Endodermal cell (in vitro differentiated cells): ENCODE measurements around the gene MINDY4B. TPM values are rescaled to one million over a fixed set of nuclear protein-coding genes. Genes with fewer than 3 reads are reported as not detected.

Experiments used
- DNase-seq: peaks from one replicate; pipeline ENCODE4 v3.0.0-alpha.2; 2017
- H3K27ac ChIP-seq: 2 replicates; pipeline ENCODE4 v1.5.1; 2013; ENCODE audit warnings: mild to moderate bottlenecking, low read depth, low read length, moderate library complexity
- H3K27me3 ChIP-seq: 2 replicates; pipeline ENCODE4 v1.6.1; 2013; ENCODE audit warnings: mild to moderate bottlenecking, low read length, moderate library complexity; ENCODE audit not compliant: insufficient read depth, control insufficient read depth, poor library complexity, severe bottlenecking
- H3K36me3 ChIP-seq: 2 replicates; pipeline ENCODE4 v1.7.0; 2013; ENCODE audit warnings: mild to moderate bottlenecking, low read length, moderate library complexity; ENCODE audit not compliant: control insufficient read depth, insufficient read depth
- H3K4me1 ChIP-seq: one replicate; pipeline ENCODE4 v1.7.0; 2013; ENCODE audit warnings: low read length; ENCODE audit not compliant: control insufficient read depth, insufficient read depth
- H3K4me3 ChIP-seq: 2 replicates; pipeline ENCODE4 v1.5.1; 2013; ENCODE audit warnings: mild to moderate bottlenecking, low read length, moderate library complexity
- H3K9ac ChIP-seq: 2 replicates; pipeline ENCODE4 v1.6.1; 2013; ENCODE audit warnings: mild to moderate bottlenecking, low read length, moderate library complexity; ENCODE audit not compliant: poor library complexity, severe bottlenecking; ENCODE audit errors: extremely low read depth
- H3K9me3 ChIP-seq: 2 replicates; pipeline ENCODE4 v1.6.1; 2013; ENCODE audit warnings: mild to moderate bottlenecking, low read length, moderate library complexity; ENCODE audit not compliant: control insufficient read depth
- H3K27ac Mint-ChIP-seq: 2 replicates; pipeline ENCODE4 v1.8.0; 2020; ENCODE audit warnings: mixed read lengths
- H3K27me3 Mint-ChIP-seq: 2 replicates; pipeline ENCODE4 v1.8.0; 2021; ENCODE audit warnings: mild to moderate bottlenecking, mixed read lengths; ENCODE audit not compliant: insufficient read depth
- H3K36me3 Mint-ChIP-seq: 2 replicates; pipeline ENCODE4 v1.8.0; 2020; ENCODE audit warnings: low read depth, mixed read lengths
- H3K4me1 Mint-ChIP-seq: 2 replicates; pipeline ENCODE4 v1.8.0; 2020; ENCODE audit warnings: mixed read lengths
- H3K4me3 Mint-ChIP-seq: 2 replicates; pipeline ENCODE4 v1.8.0; 2020; ENCODE audit warnings: mild to moderate bottlenecking, moderate library complexity, mixed read lengths
- H3K9me3 Mint-ChIP-seq: 2 replicates; pipeline ENCODE4 v1.8.0; 2020; ENCODE audit warnings: mild to moderate bottlenecking, mixed read lengths
- WGBS, 2 experiments: methylation state at CpG; one replicate each; pipeline versions ENCODE4 v1.1.5 to v1.1.7; 2013; ENCODE audit warnings: missing lambda C conversion rate in 2 of 2, mixed read lengths in 1 of 2; ENCODE audit not compliant: insufficient coverage in 1 of 2, insufficient read length in 1 of 2; 5-methylcytosine and 5-hydroxymethylcytosine counted together
- total RNA-seq, 2 donors: library from RNA; stranded (reverse); fragmentation: NEBNext Ultra II Directional in 1 of 2; extraction: Animal tissue kit (Norgen Biotek cat#: 25700) in 1 of 2; gene quantifications; 2 replicates in 1 of 2; 3 replicates in 1 of 2; pipeline ENCODE4 v1.2.1, GENCODE V29; 2021
- TF ChIP-seq, protein P1 (sequence below): fragments of 200-600 bp; sonication (generic); conservative IDR thresholded peaks from 2 replicates; pipeline ENCODE4 v1.5.0; 2021; ENCODE audit warnings: antibody characterized with exemption, mild to moderate bottlenecking

Gene MINDY4B
- total RNA-seq, 2 donors from 2014 or later = not detected

DNA sequence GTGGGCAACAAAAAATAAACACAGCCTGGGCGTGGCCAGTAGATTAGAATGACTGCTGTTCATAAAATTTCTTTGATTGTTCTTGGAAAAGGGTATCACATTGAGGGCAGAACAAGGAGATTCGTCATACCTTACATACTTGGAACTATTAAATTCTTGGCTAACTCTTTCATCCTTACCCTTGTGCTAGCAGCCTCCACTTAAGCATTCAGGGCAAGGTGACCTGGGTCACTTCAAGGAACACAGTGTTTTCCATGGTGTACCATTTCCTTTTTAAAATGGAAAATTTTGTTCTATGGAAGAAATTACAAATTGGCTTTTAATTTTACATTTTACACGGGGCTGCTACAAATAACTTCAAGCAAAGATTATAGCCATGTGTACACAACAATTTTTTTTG lies 60.8 kb downstream of the MINDY4B start:
- Histone ChIP-seq H3K27me3 (no peaks in the 10 kb centered on the region), H3K36me3 (no peaks in the 10 kb centered on the region), H3K4me3 (no peak overlapping the region), H3K4me1 (peaks cover 4% of the 10 kb centered on the region), H3K9me3 (no peaks in the 10 kb centered on the region), H3K9ac (no peak overlapping the region), H3K27ac (no peak overlapping the region)
- H3K4me1 Mint-ChIP-seq = peaks cover 32% of the 10 kb centered on the region
- TF ChIP-seq, protein P1, sequence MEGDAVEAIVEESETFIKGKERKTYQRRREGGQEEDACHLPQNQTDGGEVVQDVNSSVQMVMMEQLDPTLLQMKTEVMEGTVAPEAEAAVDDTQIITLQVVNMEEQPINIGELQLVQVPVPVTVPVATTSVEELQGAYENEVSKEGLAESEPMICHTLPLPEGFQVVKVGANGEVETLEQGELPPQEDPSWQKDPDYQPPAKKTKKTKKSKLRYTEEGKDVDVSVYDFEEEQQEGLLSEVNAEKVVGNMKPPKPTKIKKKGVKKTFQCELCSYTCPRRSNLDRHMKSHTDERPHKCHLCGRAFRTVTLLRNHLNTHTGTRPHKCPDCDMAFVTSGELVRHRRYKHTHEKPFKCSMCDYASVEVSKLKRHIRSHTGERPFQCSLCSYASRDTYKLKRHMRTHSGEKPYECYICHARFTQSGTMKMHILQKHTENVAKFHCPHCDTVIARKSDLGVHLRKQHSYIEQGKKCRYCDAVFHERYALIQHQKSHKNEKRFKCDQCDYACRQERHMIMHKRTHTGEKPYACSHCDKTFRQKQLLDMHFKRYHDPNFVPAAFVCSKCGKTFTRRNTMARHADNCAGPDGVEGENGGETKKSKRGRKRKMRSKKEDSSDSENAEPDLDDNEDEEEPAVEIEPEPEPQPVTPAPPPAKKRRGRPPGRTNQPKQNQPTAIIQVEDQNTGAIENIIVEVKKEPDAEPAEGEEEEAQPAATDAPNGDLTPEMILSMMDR = no peak
- no peak for DNase-seq
- H3K4me3 Mint-ChIP-seq = no peak overlapping the region
- peaks cover 20% of the 10 kb centered on the region for H3K27me3 Mint-ChIP-seq
- WGBS, 2 experiments = 87 to 88% methylated on average over 3 of the region's 3 CpGs
- H3K36me3 Mint-ChIP-seq = no peaks in the 10 kb centered on the region
- no peak overlapping the region for H3K27ac Mint-ChIP-seq
- H3K9me3 Mint-ChIP-seq = peaks cover under 1% of the 10 kb centered on the region

DNA sequence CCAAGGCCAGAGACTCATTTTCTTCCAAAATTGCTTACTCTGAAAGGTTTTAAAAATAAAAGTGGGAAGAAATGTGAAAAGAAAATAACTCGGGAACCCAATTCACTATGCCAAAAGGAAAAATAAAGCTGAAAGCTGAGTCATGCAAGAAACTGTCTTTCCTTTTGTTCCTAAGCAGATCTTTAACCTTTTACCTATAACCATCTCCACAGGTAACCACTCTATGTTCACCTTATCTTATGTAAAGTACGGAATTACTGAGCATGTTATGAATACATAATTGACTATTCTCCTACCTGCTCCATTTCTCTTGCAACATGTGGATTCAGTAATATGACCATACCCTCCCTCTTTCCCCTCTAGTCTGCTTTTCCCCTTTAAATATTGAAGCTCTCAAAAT lies 62.0 kb downstream of the MINDY4B start:
- no peaks in the 10 kb centered on the region for H3K36me3 ChIP-seq
- TF ChIP-seq, protein P1 = no peak
- no peak for DNase-seq
- Mint-ChIP-seq H3K4me3 (no peak overlapping the region), H3K27me3 (peaks cover 32% of the 10 kb centered on the region), H3K9me3 (peaks cover 3% of the 10 kb centered on the region), H3K27ac (no peak overlapping the region), H3K4me1 (peaks cover 31% of the 10 kb centered on the region), H3K36me3 (no peaks in the 10 kb centered on the region)
- H3K4me3 ChIP-seq = no peak overlapping the region
- no peak overlapping the region for H3K27ac ChIP-seq
- WGBS, 2 experiments = 71 to 81% methylated on average over 1 to 2 of the region's 2 CpGs
- H3K27me3 ChIP-seq = no peaks in the 10 kb centered on the region
- no peaks in the 10 kb centered on the region for H3K9me3 ChIP-seq
- no peak overlapping the region for H3K9ac ChIP-seq
- H3K4me1 ChIP-seq = peaks cover 4% of the 10 kb centered on the region

DNA sequence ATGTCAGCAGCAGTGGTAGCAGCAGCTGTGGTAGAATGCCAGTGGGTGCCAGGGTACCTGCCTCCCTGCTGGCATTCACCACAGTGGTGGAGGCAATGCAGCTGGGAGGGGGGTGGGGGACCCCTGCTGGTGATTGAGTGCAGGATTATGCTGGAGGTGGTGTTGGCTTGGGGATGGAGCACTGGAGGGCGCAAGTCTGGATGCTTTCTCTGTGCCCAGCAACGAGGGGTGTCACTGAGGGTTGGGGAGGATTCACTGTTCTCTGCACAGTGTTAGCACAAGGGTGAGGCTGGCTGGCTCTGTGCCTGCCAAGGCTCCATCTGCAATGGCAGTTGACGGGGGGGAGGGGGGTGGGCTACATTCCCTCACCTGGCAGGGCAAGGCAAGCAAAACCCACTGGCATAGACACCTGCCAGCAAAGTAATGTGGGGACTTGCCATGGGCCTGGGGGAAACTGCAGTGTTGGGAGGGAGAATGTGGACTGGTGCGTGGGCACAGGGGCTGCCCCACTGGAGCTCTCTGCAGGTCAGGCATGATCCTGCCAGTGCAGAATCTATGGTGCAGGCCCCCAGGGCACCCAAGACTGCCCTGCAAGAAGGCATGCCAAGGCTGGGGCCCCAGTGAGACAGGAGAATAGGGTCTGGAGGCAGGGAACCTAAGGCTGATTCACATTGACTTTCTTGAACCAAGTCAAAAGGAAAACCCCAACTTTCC lies 64.3 kb downstream of the MINDY4B start:
- no peaks in the 10 kb centered on the region for H3K9me3 ChIP-seq
- H3K27ac ChIP-seq = no peak overlapping the region
- H3K9ac ChIP-seq = no peak overlapping the region
- Mint-ChIP-seq H3K4me3 (no peak overlapping the region), H3K36me3 (no peaks in the 10 kb centered on the region), H3K27me3 (peaks cover 55% of the 10 kb centered on the region), H3K27ac (no peak overlapping the region), H3K9me3 (peaks cover 6% of the 10 kb centered on the region), H3K4me1 (peaks cover 35% of the 10 kb centered on the region)
- no peaks in the 10 kb centered on the region for H3K36me3 ChIP-seq
- no peak for DNase-seq
- peaks cover 4% of the 10 kb centered on the region for H3K4me1 ChIP-seq
- no peaks in the 10 kb centered on the region for H3K27me3 ChIP-seq
- 91 to 100% methylated on average over 2 to 4 of the region's 4 CpGs for WGBS, 2 experiments
- TF ChIP-seq, protein P1 = peak; percentile 37
- no peak overlapping the region for H3K4me3 ChIP-seq
